ENCODE results near the gene RMDN2. TPM values are rescaled to one million over a fixed set of nuclear protein-coding genes. Genes with fewer than 3 reads are reported as not detected.

Gene RMDN2
- 68.2 and 74.3 TPM in 2 replicates for total RNA-seq (2013; cell fraction: nucleolus; rRNA removed)
- total RNA-seq (2014; rRNA removed), result 7.8 and 8.7 TPM in 2 replicates
- 11.7 and 12.4 TPM in 2 replicates for total RNA-seq (2014; rRNA removed; fragmentation: Illumina TruSeq; extraction: Trizol)
- 7.3 and 9.3 TPM in 2 replicates for total RNA-seq (2021)
- polyA plus RNA-seq (2011; ENCODE audit: low read depth), result 4.2 TPM
- polyA plus RNA-seq (2011; rRNA removed), result 2.6 and 4.0 TPM in 2 replicates
- polyA plus RNA-seq (2011; cell fraction: cytosol; rRNA removed), result 0.52 and 0.55 TPM in 2 replicates
- polyA plus RNA-seq (2011; cell fraction: nucleus; rRNA removed), result 2.0 and 2.6 TPM in 2 replicates
- polyA plus RNA-seq (2012), result 4.8 and 6.8 TPM in 2 replicates
- 11.1 and 15.6 TPM in 2 replicates for polyA plus RNA-seq (2014; fragmentation: Illumina TruSeq; extraction: Trizol)
- polyA plus RNA-seq (2014; fragmentation: Nextera tagmentation; extraction: Ambion mirVana), result 1 to 10 TPM; 6.6 to 9.1 TPM
- 5.8 and 7.5 TPM in 2 replicates for polyA plus RNA-seq (2014; rRNA removed)
- 10 to 100 TPM; 11.3 to 11.4 TPM for polyA plus RNA-seq (2016; fragmentation: Nextera tagmentation; extraction: Ambion mirVana)
- polyA minus RNA-seq (2011; rRNA and poly(A)+ RNA removed), result 1.6 and 1.7 TPM in 2 replicates
- 1.1 and 1.5 TPM in 2 replicates for polyA minus RNA-seq (2011; cell fraction: cytosol; rRNA and poly(A)+ RNA removed)
- polyA minus RNA-seq (2011; cell fraction: nucleus; rRNA and poly(A)+ RNA removed), result 2.3 and 4.8 TPM in 2 replicates
- Bru-seq, nascent RNA, result percentile 58 among the genes with signal in this experiment
- BruChase-seq, experiment 1, labeled RNA remaining after a 6-hour chase, result percentile 55 among the genes with signal in this experiment
- BruChase-seq, experiment 2, labeled RNA remaining after a 2-hour chase, result percentile 54 among the genes with signal in this experiment
- long read RNA-seq, experiment 1, transcript RMDN2-202 (11 exons, 1,381 nt), result major isoform, 6 of 7 reads
- long read RNA-seq, experiment 1, partial matches to known transcripts, result 0 of 7 reads
- long read RNA-seq, experiment 1, other reads (novel, unspliced or antisense), result 1 of 7 reads
- long read RNA-seq, experiment 2, transcript RMDN2-202 (11 exons, 1,381 nt), result major isoform, 27 of 54 reads
- long read RNA-seq, experiment 2, partial matches to known transcripts, result 8 of 54 reads
- long read RNA-seq, experiment 2, other reads (novel, unspliced or antisense), result 19 of 54 reads

DNA sequence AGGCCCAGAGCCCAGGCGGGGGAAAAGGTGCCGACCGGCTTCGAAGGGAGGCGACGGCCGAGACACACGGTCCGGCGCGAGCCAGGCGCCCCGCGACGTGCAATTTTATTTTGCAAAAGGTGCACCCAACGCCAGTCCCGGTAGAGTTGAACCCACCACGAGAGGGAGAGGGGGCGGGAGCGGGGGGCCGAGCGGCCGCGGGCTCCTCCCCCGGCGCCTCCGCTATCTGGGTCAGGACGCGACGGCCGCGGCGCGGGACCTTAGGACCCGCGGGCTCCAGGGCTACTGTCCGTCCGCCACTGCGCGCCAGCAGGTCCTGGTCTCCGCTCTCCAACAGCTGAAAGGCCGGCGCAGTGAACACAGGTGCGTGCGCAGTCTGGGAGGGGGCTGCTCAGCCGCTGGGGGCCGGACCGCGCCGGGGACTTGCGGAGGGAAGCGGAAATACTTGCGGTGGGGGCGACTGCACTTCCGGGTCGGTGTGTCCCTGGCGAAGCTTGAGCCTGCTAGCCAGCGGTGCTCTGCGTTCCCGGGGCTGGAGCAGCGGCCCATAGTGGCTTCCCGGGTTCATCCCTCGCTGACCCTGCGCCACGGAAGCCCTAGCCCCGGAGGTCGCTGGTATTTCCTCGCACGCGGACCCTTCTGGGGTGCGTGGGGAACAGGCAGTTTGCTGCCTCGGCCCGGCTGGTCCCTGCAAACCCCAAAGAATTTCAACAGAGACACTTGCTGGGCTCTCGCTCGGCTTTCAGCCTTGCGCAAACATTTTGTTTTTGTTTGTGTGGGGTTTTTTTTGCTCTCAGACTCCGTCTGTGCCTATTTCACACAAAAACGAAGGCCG, at the start of gene RMDN2:
Gene RMDN2, plus strand, starts transcription at position 225 of the 835 bp plus-strand sequence. CDS start 3,991 bp downstream, outside the sequence.
- FAIRE-seq, result peak; percentile 62
- Histone ChIP-seq H3K4me1 (ENCODE audit: control insufficient read depth, insufficient read depth, low read length) (peaks cover 7% of the 10 kb centered on the region), H3K27me3 (replicated peaks in 1 of 2; ENCODE audit: control insufficient read depth in 2 of 2, insufficient read depth in 2 of 2, low read length in 1 of 2) (no peaks in the 10 kb centered on the region), H3K4me2 (ENCODE audit: control insufficient read depth, insufficient read depth) (peak within 1 kb of the TSS; percentile 91), H3K9me3 (replicated peaks; ENCODE audit: control insufficient read depth, insufficient read depth, low read length) (no peaks in the 10 kb centered on the region), H3K79me2 (ENCODE audit: control insufficient read depth, insufficient read depth, low read length) (no peaks in the 10 kb centered on the region), H2AFZ (ENCODE audit: control insufficient read depth, low read depth, low read length) (peak within 1 kb of the TSS; percentile 91), H3K4me3 (peak within 1 kb of the TSS; percentile 73), H3K27ac (ENCODE audit: control insufficient read depth, insufficient read depth) (peak within 1 kb of the TSS; percentile 88), H3K9ac (ENCODE audit: control insufficient read depth, insufficient read depth, low read length) (peak within 1 kb of the TSS; percentile 92), H4K20me1 (ENCODE audit: control insufficient read depth, insufficient read depth) (no peaks in the 10 kb centered on the region), H3K36me3 (ENCODE audit: control insufficient read depth in 2 of 2, insufficient read depth in 2 of 2, low read length in 1 of 2) (no peaks in the 10 kb centered on the region)
- TSS peak; percentile 74 for BruUV-seq (replicated peaks)
- WGBS (ENCODE audit: insufficient coverage, insufficient replicate concordance, low lambda C conversion rate, missing lambda C conversion rate), result 0% methylated on average over 52 of the region's 79 CpGs
- DNase-seq (ENCODE audit: low read depth, low spot score), result peak; percentile 42
- in situ Hi-C loops (cut with MboI) (no loop called here), intact Hi-C loops (cut with micrococcal nuclease; ENCODE audit: unreplicated experiment) (loop anchor here (1.0 to 5.0 kb wide), 2 partner anchors 33 to 112 kb away; no protein-coding TSS in a partner anchor)
- SMC1A ChIA-PET (ENCODE audit: uncharacterized antibody, unreplicated experiment), result interaction anchor here (1.2 kb wide), 1 partner anchor 9 kb away, joined by 5 read pairs; no protein-coding TSS in a partner anchor
- RAD21 ChIA-PET (ENCODE audit: unreplicated experiment), result interaction anchor here (0.8 to 1.9 kb wide), 6 partner anchors 30 to 113 kb away, joined by 3 to 6 read pairs (median 4); no protein-coding TSS in a partner anchor
- CTCF ChIA-PET, result interaction anchor here (1.0 to 1.5 kb wide), 5 partner anchors 10 to 530 kb away, joined by 3 to 4 read pairs (median 4); no protein-coding TSS in a partner anchor
- peak; percentile 96 for ATAC-seq
- POLR2A ChIA-PET, result interaction anchor here (0.5 kb wide), 1 partner anchor 465 kb away, joined by 3 read pairs; no protein-coding TSS in a partner anchor
- peak; percentile 59 for TF ChIP-seq NKRF (conservative IDR thresholded peaks at IDR 0.05)
- TF ChIP-seq IKZF1 (conservative IDR thresholded peaks at IDR 0.05), result peak; percentile 97
- peak; percentile 79; the same call in 1 of the 2 replicates for TF ChIP-seq TCF12 (IDR thresholded peaks at IDR 0.05; ENCODE audit: low read depth, low read length)
- TF ChIP-seq, protein P1, sequence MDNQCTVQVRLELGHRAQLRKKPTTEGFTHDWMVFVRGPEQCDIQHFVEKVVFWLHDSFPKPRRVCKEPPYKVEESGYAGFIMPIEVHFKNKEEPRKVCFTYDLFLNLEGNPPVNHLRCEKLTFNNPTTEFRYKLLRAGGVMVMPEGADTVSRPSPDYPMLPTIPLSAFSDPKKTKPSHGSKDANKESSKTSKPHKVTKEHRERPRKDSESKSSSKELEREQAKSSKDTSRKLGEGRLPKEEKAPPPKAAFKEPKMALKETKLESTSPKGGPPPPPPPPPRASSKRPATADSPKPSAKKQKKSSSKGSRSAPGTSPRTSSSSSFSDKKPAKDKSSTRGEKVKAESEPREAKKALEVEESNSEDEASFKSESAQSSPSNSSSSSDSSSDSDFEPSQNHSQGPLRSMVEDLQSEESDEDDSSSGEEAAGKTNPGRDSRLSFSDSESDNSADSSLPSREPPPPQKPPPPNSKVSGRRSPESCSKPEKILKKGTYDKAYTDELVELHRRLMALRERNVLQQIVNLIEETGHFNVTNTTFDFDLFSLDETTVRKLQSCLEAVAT (IDR thresholded peaks at IDR 0.05), result peak; percentile 94
- no peak for TF ChIP-seq JUNB (IDR thresholded peaks at IDR 0.05)
- TF ChIP-seq CHD1 (IDR thresholded peaks at IDR 0.05; ENCODE audit: low read depth, low read length), result no peak
- peak; percentile 92 for TF ChIP-seq GATAD2B (conservative IDR thresholded peaks at IDR 0.05; ENCODE audit: low read depth)
- TF ChIP-seq NRF1 (conservative IDR thresholded peaks at IDR 0.05; ENCODE audit: low read depth, low read length), result 0 out of 2 replicates have a peak, but pooled peaks have one; percentile 26
- TF ChIP-seq POLR2A (IDR thresholded peaks at IDR 0.05; ENCODE audit: low read depth, low read length), result peak; percentile 87
- peak; percentile 18 for TF ChIP-seq SIX5 (IDR thresholded peaks at IDR 0.05; ENCODE audit: low read depth, low read length, severe bottlenecking)
- TF ChIP-seq, protein P2, sequence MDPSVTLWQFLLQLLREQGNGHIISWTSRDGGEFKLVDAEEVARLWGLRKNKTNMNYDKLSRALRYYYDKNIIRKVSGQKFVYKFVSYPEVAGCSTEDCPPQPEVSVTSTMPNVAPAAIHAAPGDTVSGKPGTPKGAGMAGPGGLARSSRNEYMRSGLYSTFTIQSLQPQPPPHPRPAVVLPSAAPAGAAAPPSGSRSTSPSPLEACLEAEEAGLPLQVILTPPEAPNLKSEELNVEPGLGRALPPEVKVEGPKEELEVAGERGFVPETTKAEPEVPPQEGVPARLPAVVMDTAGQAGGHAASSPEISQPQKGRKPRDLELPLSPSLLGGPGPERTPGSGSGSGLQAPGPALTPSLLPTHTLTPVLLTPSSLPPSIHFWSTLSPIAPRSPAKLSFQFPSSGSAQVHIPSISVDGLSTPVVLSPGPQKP (IDR thresholded peaks at IDR 0.05; ENCODE audit: low read depth, low read length), result peak; percentile 64; the same call in 1 of the 2 replicates
- peak in 1 of 2 experiments; percentile 99; a peak in 2 of 4 replicates for TF ChIP-seq ETV6 (conservative IDR thresholded peaks at IDR 0.05 in 1 of 2, IDR thresholded peaks at IDR 0.05 in 1 of 2; ENCODE audit: borderline replicate concordance in 1 of 2, low read depth in 1 of 2)
